Measurements from ENCODE around the gene PAX2.

Gene PAX2

GRCh38 chr10:100868382-100868781, 123.0 kb downstream of the PAX2 start:
- no peak overlapping the region for H3K27ac Mint-ChIP-seq
- H3K4me3 Mint-ChIP-seq: no peak overlapping the region
- ATAC-seq (no peak), DNase-seq (no peak)
- H3K27me3 Mint-ChIP-seq: peaks cover 31% of the 10 kb centered on the region
- H3K9me3 Mint-ChIP-seq: no peaks in the 10 kb centered on the region
- peaks cover 6% of the 10 kb centered on the region for H3K4me1 Mint-ChIP-seq

GRCh38 chr10:100869399-100869798, 124.0 kb downstream of the PAX2 start:
- H3K27me3 Mint-ChIP-seq: peaks cover 31% of the 10 kb centered on the region
- H3K4me1 Mint-ChIP-seq: peaks cover 6% of the 10 kb centered on the region
- H3K4me3 Mint-ChIP-seq: no peak overlapping the region
- DNase-seq: no peak
- ATAC-seq: no peak
- peak overlapping the region in 1 of 2 donors; percentile 68 for H3K27ac Mint-ChIP-seq
- H3K9me3 Mint-ChIP-seq: no peaks in the 10 kb centered on the region

GRCh38 chr10:100872034-100872791, 126.8 kb downstream of the PAX2 start:
- no peaks in the 10 kb centered on the region for H3K9me3 Mint-ChIP-seq
- peak overlapping the region; percentile 38 to 85 for H3K27ac Mint-ChIP-seq
- H3K4me1 Mint-ChIP-seq: no peaks in the 10 kb centered on the region
- H3K4me3 Mint-ChIP-seq: no peak overlapping the region
- ATAC-seq (peak; percentile 84), DNase-seq (peak; percentile 59 to 66)
- H3K27me3 Mint-ChIP-seq: peaks cover 25% of the 10 kb centered on the region

- H3K9me3 Mint-ChIP-seq: no peaks in the 10 kb centered on the region
- no peak overlapping the region for H3K27ac Mint-ChIP-seq
- no peaks in the 10 kb centered on the region for H3K4me1 Mint-ChIP-seq
- H3K4me3 Mint-ChIP-seq: no peak overlapping the region
- peaks cover 27% of the 10 kb centered on the region for H3K27me3 Mint-ChIP-seq
- ATAC-seq (no peak), DNase-seq (no peak)
Observed at GRCh38 chr10:100873146-100873826, 127.9 kb downstream of the PAX2 start.

- Mint-ChIP-seq H3K4me3 (no peak overlapping the region), H3K9me3 (no peaks in the 10 kb centered on the region), H3K4me1 (no peaks in the 10 kb centered on the region), H3K27ac (no peak overlapping the region), H3K27me3 (peaks cover 33% of the 10 kb centered on the region)
- DNase-seq (no peak), ATAC-seq (no peak)
Observed at GRCh38 chr10:100873827-100874326, 128.5 kb downstream of the PAX2 start.

GRCh38 chr10:100874702-100875483, 129.5 kb downstream of the PAX2 start:
- Mint-ChIP-seq H3K9me3 (no peaks in the 10 kb centered on the region), H3K27ac (peak overlapping the region in 1 of 2 donors; percentile 60), H3K27me3 (peaks cover 36% of the 10 kb centered on the region), H3K4me1 (no peaks in the 10 kb centered on the region), H3K4me3 (no peak overlapping the region)
- DNase-seq (no peak), ATAC-seq (no peak)

- H3K4me1 Mint-ChIP-seq: no peaks in the 10 kb centered on the region
- ATAC-seq (no peak), DNase-seq (no peak)
- no peak overlapping the region for H3K4me3 Mint-ChIP-seq
- no peaks in the 10 kb centered on the region for H3K9me3 Mint-ChIP-seq
- peaks cover 36% of the 10 kb centered on the region for H3K27me3 Mint-ChIP-seq
- no peak overlapping the region for H3K27ac Mint-ChIP-seq
Observed at GRCh38 chr10:100875484-100876166, 130.2 kb downstream of the PAX2 start.

GRCh38 chr10:100876585-100877460, 131.4 kb downstream of the PAX2 start:
- peaks cover 36% of the 10 kb centered on the region for H3K27me3 Mint-ChIP-seq
- H3K4me3 Mint-ChIP-seq: no peak overlapping the region
- no peak for DNase-seq
- ATAC-seq: no peak
- no peaks in the 10 kb centered on the region for H3K9me3 Mint-ChIP-seq
- H3K27ac Mint-ChIP-seq: no peak overlapping the region
- peaks cover 4% of the 10 kb centered on the region for H3K4me1 Mint-ChIP-seq

GRCh38 chr10:100877461-100877850, 132.1 kb downstream of the PAX2 start:
- peaks cover 10% of the 10 kb centered on the region for H3K4me1 Mint-ChIP-seq
- no peak overlapping the region for H3K27ac Mint-ChIP-seq
- DNase-seq: no peak
- peaks cover 36% of the 10 kb centered on the region for H3K27me3 Mint-ChIP-seq
- no peak overlapping the region for H3K4me3 Mint-ChIP-seq
- no peak for ATAC-seq
- H3K9me3 Mint-ChIP-seq: no peaks in the 10 kb centered on the region

GRCh38 chr10:100878291-100878910, 133.0 kb downstream of the PAX2 start:
- peak; percentile 83 for ATAC-seq

More at GRCh38 chr10:100878291-100878910, 133.0 kb downstream of the PAX2 start:
- H3K9me3 Mint-ChIP-seq: no peaks in the 10 kb centered on the region
- H3K27ac Mint-ChIP-seq: peak overlapping the region in 1 of 2 donors; percentile 49
- DNase-seq: peak; percentile 35 to 46
- peaks cover 30% of the 10 kb centered on the region for H3K27me3 Mint-ChIP-seq
- H3K4me3 Mint-ChIP-seq: no peak overlapping the region
- peaks cover 10% of the 10 kb centered on the region for H3K4me1 Mint-ChIP-seq

Measured in stimulated activated naive CD8-positive, alpha-beta T cell treated with anti-CD3 and anti-CD28 coated beads, Interleukin-15, amount 100 ng/mL, for 72 hours (primary cell).